Muscle of arm (tissue), 12 donors: ENCODE data around the gene EFHD1. TPM values are rescaled to one million over a fixed set of nuclear protein-coding genes. Genes with fewer than 3 reads are reported as not detected.
"Not testable (repeated sequence)": the region's sequence is repeated elsewhere in the genome, so short reads cannot be mapped to it uniquely, and the experiment has no call there.

Experiments
- DNase-seq: peaks from one replicate; pipeline ENCODE4 v3.0.0-alpha.2; 2013
- polyA plus RNA-seq, 12 donors: library from polyadenylated mRNA; unstranded; fragments of 120-200 nt; gene quantifications; one replicate each; pipeline ENCODE4 v1.2.1, GENCODE V29; 2013; ENCODE audit not compliant: insufficient read length in 12 of 12

EFHD1 gene
- polyA plus RNA-seq, 12 donors, result 14.9 to 41.7 (median 29.6) TPM; not detected in 1

DNA sequence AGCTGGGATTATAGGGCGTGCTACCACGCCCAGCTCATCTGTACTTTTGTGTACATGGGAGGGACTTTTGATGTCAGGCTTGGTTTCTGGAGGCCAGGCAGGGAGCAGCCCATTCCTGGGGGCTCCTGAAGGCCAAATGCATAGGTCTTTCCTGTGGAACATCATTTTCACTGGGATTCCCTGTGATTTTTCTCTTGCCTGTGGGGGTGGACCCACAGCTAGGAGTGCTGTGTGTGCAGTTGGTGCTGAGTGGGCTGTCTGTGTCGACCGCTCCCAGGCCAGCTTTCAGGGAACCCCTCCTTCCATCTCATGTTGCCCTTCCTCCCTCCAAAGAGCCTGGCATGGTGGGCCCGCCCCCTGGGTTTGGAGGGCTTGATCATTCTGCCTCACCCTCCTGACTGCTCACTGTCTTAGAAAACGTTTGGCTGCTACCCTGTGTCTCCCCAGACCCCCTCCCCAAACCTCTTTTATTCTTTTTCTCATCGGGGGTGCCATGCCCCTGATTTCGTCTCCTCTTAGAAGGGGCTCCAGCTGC lies 10.5 kb downstream of the EFHD1 start:
- no peak for DNase-seq

DNA sequence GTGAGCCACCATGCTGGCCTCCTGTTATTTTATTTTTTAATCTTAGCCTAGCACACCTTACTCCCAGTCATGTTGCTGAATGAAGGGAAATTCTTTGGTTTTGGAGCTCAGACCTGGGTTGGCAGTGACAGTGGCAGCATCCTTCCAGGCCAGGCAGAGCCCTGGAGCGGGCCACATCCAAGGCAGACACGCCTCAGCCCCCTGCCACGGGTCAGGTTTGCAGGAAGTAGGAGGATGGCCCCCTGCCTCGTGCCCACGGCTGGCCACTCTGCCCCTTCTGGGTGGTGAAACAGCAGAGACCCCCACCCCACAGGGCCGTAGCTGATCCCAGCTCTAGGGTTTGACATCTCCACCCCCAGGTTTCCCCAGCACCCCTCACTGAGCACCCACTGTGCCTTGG lies 11.7 kb downstream of the EFHD1 start:
- DNase-seq, result no peak

DNA sequence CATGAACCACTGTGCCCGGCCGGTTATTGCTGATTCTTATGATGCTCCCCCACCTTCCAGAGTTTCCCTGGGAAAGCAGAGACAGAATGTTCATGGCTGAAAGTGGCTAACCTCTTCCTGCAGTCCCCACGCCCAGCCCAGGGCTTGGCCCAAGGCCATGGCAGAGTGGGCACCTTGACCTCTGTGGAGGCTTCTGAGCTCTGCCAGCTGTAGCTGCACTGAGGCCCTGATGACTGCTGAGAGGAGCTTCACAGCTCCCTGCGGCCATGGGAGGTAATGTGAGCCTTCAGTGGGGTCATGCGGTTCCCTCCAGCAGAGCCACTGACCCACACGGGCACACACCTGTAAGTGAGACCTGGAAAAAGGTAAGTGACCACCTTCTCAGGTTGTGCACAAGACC lies 13.3 kb downstream of the EFHD1 start:
- DNase-seq, result no peak

DNA sequence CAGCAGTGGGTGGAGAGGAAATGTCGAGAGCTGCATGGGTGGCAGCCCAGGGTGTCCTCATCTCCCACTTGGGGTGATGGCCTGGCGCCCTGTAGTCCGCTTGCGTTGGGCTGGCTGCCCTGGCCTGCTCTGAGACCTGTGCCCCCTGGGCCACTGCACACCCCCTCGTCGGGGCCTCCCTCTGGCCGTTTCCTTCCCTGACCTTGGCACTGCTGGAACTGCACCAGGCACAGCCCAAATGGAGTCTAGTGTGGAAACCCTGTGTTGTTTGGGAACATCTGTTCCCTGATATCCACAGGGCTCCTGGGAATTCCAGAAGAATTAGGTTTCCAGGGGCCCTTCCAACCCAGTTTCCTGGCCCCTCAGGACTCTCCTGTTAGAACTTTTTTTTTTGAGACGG lies 13.9 kb downstream of the EFHD1 start:
- no peak for DNase-seq

DNA sequence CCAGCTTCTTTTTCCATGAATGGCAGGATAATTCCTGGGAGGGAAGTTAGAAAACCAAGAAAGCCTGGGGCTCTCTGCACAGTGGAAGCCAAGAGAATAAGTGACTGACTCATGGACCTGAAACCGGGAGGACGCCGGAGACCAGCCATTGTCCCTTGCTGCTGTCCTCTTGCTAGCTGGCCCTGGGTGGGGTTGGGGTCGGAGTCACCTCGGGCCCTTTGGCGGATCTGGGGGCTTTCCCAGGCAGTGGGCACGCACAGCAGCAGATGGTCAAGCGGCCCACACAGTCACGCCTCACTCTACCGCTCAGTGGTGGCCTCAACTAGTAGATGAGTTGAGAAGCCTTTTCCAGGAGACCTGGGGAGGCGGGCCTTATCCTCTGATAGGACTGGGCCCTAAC lies 15.6 kb downstream of the EFHD1 start:
- DNase-seq, result no peak

DNA sequence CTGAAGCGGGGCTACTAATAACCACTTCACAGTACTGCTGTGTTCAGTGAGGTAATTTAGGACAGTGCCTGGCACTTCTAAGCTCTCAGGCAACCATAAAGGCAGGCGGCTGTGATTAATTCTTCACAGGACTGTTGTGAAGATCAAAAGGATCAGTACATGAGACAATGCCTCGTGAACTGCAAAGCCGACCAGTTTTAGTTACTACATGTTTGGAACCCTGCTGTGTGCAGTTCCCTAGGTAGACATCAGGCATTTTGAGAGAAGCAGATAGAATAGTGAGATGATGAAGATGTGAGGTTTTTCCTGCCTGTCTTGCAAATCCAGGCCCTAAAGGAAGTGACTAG lies 19.1 kb downstream of the EFHD1 start:
- no peak for DNase-seq

DNA sequence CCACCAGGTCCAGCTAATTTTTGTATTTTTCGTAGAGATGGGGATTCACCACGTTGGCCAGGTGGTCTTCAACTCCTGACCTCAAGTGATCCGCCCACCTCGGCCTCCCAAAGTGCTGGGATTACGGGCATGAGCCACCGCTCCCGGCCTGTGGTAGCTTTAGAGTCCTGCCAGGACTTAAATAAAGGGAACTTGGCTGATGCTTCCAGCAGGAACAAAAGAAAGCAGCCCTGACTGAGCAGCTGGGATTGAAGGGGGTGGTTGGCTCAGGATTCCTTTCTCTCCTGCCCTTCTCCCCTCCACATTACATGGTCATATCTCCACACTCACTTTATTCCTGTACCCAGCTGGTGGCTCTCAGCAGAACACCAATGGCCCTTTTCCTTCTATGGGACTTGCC lies 20.0 kb downstream of the EFHD1 start:
- no peak for DNase-seq

DNA sequence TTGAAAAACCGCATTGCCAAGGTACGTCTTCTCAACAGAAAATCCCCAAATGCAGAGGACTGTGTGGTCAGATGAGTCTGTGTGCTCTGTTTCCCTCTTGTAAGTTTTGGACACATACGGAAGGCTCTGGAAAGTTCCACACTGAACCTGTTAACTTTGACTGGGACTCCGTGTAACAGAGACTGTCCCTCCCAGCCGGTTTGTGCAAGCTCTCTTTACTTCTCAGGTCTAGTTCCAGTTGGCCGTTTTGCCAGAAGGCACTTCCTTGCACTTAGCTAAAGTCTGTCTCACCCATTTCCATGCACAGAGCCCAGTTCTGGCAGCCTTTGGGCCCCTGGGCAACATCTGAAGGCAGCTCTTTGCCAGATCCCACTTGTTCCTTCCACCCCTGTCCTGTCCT lies 22.0 kb downstream of the EFHD1 start:
- no peak for DNase-seq

DNA sequence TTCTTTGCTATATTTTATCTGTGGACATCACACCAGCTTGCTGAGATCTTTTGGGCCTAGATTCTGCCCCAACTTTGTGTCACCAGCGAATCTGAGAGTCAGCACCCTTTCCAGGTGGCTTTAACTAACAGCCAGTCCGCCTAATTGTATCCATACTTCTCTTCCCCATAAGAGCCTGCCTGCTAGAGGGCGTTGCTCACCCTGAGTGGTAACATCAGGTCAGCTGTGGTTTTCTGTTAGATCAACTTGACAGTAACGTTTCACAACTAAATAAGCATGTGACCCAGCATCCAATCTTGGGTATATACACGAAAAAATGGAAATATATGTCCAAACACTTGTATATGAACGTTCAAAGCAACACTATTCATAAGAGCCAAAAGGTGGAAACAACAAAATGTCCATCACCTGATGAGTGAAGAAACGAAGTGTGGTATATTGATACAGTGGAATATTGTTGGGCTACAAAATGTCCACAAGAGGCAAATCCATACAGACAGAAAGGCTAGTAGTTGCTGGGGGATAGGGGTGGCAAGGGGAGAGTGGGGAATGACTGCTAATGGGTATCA lies 24.9 kb downstream of the EFHD1 start:
- DNase-seq, result no peak

DNA sequence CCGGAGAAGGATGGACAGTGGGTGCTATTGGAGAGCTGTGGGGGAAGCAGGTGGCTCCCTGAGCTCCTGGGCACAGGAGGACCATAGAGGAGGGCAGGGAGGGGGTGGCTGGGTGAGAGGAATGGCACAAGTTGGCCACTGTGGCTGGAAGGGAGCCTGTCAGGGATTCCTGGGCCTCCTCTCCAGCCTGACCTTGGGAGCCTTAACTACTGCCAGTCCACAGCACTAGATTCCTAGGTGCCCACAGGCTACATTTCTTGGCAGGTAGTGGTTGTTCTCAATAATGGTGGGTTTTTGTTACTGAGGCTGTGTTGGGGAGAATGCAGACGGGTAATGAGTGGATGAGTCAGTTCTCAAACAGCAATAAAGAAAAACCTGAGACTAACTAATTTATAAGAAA lies 26.0 kb downstream of the EFHD1 start:
- DNase-seq, result no peak

DNA sequence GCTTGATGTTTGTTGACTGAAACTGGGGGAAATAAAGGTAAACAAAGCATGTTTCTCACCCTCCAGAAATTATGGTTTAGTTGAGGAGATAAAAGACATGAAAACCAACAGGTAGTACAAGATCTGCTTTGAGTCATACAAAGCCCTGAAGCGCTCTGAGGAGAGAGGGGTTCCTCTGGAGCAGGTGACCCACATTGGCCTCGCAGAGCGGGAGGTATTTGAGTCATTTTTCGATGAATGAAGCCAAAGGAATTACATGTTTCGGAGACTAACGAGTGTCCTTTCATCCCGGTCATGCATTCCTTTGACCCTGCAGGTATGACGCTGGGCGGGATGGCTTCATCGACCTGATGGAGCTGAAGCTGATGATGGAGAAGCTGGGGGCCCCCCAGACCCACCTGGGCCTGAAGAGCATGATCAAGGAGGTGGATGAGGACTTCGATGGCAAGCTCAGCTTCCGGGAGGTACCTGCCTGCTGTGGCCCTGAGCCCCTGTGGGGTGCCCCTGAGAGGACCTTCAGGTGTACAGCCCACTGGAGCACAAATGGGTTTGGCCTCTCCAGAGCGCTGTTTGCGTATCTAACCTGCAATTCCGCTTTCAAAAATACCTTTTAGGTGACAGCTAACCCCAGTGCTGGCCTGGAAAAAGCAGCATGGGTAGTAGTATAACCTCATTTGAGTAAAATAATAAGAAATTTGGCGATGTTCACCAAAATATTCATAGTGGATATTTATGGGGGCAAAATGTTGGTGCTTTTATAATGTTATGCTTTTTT lies 29.3 kb downstream of the EFHD1 start:
- DNase-seq, result no peak

DNA sequence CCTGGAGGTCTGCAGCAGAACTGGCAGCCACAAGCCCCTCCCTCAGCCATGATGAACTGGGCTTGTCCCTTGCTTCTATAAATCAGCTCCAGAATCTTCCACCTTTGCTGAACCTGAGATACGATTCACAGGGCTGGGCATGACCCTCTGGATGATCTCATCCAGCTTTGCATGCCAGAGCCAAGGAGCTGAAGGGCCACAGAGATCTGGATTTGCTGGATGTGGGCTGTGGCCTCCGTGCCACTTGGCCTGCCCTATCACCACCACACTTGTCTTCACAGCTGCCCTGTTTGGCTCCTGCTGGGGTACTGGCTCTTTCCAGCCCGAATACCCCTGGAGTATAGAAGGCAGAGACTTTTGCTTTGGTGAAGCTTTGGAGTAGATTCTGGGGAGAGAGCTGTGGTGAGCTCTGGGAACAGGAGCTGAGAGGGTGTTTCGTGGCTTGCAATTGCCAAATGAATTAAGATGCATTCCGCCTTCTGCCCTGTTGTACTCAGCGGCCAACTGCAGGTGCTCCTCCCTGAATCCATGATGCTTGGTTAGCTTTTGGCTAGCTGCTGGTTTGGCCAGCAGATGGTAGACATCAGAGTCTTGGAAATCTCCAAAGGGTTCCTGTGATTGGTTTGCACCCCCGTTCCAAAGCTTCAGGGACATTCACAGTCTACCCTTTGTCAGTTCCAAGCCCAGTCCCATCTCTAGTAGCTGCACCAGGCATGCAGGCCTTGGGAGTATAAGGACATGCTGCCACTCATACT lies 32.8 kb downstream of the EFHD1 start:
- no peak for DNase-seq

DNA sequence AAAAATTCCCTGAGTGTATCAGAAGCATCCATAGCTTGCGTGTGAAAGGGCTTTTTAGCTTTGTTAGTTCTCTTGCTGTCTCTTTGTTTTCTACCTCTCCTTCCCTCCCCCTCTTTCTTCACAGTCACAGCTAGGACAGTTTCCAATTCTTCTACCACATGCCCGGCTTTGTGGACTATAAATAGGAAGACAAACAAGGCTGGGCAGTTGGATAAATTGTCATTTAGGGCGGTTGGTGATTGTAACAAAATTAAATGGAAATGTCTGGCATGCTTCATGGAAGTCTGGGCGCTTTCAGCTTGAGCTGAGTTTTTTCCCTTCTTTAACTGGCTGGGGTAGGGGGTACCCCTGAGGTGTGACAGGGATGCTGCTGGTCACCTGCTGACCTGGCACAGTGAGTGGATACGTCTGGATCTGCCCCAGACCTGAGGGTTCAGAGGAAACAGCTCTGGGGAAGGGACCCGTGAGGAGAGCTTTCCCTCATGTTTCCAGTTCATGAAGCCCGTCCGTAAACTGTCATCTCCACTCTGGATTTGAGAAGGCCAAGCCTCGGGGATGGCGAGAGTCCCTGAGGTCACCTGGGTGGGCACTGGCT lies 34.7 kb downstream of the EFHD1 start:
- DNase-seq, result no peak

DNA sequence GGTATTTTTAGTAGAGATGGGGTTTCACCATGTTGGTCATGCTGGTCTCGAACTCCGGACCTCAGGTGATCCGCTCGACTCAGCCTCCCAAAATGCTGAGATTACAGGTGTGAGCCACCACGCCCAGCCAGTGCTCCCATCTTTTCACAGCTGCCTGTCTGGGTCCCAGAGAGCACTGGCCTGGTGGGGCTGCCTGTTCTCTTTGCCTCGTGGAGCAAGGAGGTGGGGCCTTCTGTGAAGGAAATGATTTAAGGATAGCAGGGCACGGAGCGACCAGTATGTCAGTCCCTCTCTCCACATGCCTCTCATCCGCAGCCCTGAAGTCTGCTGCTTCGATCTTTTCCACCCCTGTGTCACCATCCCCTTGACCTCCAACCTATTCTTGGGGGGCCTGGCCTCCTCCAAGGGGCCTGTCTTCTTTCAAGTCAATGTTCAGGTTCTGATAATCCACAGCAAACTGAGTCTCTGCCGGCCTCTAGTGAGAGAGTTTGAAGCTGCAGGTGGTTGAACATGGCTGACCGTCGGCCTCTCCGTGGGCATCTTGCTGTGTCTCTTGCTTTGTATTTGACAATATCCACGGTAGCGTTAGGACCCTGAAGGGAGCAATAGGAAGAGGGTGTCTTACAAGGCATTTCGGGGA lies 35.5 kb downstream of the EFHD1 start:
- peak; percentile 19 for DNase-seq

DNA sequence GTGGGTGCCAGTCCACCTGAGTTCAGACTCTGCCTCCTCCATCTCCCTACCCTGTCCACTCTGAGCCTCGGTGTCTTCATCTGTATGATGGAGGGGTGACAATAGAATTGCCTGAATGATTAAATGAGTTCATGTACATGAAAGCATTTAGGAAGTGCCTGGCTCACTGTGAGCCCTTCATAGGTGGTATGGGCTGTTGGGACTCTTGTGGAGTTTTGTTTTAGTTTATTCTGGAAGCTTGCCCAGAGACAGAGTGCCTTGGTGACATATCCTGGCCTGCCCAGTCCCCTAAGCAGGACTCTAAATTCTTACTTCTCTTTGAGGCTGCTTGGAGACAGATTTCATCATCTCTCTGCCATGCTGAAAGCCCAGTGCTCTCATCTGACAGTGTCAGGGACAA lies 39.2 kb downstream of the EFHD1 start:
- DNase-seq, result no peak

DNA sequence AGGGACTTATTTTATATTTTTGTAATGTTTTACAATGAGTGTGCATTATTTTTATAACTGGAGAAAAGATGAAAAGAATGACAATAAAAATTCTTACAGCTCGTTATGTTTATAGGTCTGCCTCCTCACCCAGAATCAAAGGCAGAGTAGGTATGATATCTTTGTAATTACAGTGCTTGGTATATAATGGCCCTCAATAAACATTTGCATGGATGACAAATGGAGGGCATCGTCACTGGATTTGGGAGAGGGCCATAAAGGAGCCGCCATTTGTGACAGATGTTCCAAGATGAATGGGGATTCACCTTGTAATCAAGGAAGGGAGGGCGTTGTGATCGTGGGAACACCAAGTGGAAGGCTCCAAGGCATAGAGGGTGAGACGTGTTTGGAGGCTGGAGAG lies 41.1 kb downstream of the EFHD1 start:
- no peak for DNase-seq

DNA sequence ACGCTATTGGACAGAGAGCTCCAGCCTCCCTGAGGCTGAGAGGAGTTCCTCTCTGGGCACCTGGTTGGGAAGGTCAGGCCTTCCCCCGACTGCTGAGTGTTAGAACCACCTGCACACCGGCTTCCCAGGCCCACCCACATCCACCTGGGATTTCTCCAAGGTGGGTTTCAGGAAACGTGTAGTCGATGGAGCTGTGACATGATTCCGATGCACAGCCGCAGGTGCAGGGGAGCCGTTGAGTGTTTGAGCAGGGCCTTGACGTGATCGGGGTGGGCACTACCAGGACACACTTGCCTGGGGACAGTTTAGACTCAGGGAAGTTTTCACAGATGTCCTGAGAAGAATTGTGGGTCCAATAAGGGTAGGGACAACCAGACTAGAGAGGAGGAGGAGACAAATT lies 42.0 kb downstream of the EFHD1 start:
- DNase-seq, result no peak

DNA sequence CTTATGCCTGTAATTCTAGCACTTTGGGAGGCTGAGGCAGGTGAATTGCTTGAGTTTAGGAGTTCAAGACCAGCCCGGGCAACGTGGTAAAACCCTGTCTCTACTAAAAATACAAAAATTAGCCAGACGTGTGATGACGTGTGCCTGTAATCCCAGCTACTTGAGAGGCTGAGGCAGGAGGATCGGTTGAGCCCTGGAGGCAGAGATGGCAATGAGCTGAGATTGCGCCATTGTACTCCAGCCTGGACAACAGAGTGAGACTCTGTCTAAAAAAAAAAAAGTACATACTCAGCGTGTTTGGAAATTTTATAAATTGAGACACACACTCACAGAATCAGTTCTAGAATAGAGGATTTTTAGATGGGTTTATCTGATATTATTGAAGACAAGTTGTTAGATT lies 46.6 kb downstream of the EFHD1 start:
- DNase-seq, result no peak

DNA sequence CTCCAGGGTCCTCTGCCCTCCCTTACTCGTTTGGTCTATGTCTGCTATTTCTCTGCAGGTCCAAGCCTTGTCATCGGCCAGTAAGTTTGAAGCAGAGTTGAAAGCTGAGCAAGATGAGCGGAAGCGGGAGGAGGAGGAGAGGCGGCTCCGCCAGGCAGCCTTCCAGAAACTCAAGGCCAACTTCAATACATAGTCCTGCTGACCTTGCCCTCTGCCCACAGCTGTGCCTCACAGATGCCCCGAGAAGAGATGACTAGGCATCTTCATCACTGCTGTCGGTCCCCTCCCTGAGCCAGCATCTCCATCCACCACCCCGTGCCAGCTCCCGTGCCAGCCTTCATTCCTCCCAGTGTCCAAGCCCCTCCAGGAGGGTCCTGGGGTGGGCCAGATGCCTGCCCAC lies 48.1 kb downstream of the EFHD1 start:
- DNase-seq, result no peak

DNA sequence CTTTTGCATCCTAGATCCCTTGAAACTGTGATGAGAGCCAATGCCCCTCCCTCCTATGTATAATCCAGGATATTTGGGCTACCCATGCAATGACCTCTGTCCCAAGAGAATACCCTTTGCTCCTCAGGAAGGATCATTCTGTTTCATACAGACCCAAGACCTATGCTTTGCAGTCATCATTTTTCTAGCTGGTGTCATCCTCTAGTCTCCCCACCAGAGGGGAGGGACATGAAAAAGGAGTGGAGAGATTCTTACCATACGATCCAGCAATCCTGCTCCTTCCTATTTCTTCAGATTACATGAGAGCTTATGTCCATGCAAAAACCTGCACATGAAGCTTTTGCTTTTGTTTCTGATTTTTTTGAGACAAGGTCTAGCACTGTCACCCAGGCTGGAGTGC lies 50.0 kb downstream of the EFHD1 start:
- DNase-seq, result no peak

DNA sequence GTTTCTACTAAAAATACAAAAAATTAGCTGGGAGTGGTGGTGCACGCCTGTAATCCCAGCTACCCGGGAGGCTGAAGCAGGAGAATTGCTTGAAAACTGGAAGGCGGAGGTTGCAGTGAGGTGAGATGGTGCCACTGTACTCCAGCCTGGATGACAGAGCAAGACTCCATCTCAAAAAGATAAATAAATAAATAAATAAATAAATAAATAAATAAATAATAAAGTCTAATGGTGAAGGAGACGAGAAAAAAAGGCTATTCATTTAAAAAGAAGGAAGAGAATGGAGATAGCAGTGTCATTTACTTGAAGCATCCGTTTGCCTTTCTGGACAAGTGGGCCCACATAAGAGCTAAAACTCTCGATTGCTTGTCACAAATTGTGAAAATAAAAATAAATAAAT lies 52.0 kb downstream of the EFHD1 start:
- DNase-seq, result not testable (repeated sequence)
